IPS-15b (cell line): ENCODE results near the gene DIAPH3.

Experiments
- H3K27me3 ChIP-seq: one replicate; pipeline ENCODE4 v1.6.1; 2013; ENCODE audit warnings: low read length; ENCODE audit not compliant: control insufficient read depth, insufficient read depth
- H3K36me3 ChIP-seq: one replicate; pipeline ENCODE4 v1.6.1; 2013; ENCODE audit warnings: low read length; ENCODE audit not compliant: control insufficient read depth, insufficient read depth
- H3K4me1 ChIP-seq: one replicate; pipeline ENCODE4 v1.6.1; 2013; ENCODE audit warnings: mild to moderate bottlenecking, low read length; ENCODE audit not compliant: control insufficient read depth, insufficient read depth
- H3K4me3 ChIP-seq: one replicate; pipeline ENCODE4 v1.5.1; 2013; ENCODE audit warnings: low read depth, low read length
- H3K9ac ChIP-seq: one replicate; pipeline ENCODE4 v1.6.1; 2013; ENCODE audit warnings: low read depth, mild to moderate bottlenecking, low read length
- H3K9me3 ChIP-seq: one replicate; pipeline ENCODE4 v1.6.1; 2013; ENCODE audit warnings: mild to moderate bottlenecking, low read length; ENCODE audit not compliant: control insufficient read depth, insufficient read depth

Gene DIAPH3

DNA sequence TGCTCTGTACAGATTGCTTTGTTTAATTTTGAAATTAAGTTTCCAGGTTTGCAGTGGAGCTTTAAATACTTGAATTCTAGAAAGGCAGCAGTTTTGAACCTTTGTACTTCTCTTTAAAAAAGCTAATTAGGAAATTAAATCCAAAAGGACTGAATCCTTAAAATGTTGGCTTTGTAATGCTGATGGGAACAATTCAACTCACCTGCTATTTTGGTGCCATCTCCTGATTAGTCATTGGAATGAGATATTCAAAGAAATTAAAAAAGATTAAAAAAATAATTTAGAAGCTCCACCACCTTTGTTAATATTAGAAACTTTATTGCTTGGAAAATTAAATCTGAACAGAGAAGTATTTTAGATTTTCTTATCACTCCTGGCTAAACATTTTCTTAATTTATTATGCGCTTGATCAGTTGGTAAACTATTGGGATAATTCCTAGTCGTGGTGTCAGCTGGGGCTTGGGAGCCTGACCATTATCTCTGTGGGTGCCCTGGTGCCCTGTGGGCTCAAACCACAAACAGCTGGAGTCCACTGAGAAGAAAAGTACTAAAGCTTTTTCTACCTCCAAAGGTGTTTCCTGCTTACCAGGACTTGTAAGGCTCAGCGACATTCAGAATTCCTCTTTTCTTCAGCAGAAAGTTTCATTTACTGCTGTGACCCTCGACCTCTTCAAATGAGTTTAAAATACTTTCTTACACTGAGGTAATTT, 540.4 kb downstream of the DIAPH3 start:
- Histone ChIP-seq H3K27me3 (no peaks in the 10 kb centered on the region), H3K36me3 (no peaks in the 10 kb centered on the region), H3K9ac (no peak overlapping the region), H3K4me3 (no peak overlapping the region), H3K9me3 (no peaks in the 10 kb centered on the region), H3K4me1 (peaks cover 13% of the 10 kb centered on the region)

DNA sequence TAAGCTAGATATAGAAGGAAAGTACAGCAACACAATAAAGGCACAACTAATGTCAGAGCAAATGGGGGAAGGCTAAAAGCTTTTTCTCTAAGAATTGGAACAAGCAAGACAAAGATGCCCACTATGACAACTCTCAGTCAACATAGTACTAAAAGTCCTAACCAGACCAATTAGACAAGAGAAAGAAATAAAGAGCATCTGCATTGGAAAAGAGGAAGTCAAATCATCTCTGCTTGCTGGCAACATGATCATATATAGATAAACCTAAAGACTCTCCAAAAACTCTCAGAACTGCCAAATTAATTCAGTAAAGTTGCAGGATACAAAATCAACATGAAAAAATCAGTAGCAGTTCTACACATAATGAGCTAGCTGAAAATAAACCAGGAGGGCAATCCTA, 542.0 kb downstream of the DIAPH3 start:
- Histone ChIP-seq H3K4me3 (no peak overlapping the region), H3K4me1 (peaks cover 13% of the 10 kb centered on the region), H3K36me3 (no peaks in the 10 kb centered on the region), H3K9me3 (no peaks in the 10 kb centered on the region), H3K9ac (no peak overlapping the region), H3K27me3 (no peaks in the 10 kb centered on the region)
